HG03196 (cell line): ENCODE results near the gene TMEM252.

ENCODE experiments used
- ATAC-seq: cut with Tn5 transposase; IDR thresholded peaks from one replicate; pipeline ENCODE4 v1.9.1; 2021; ENCODE audit not compliant: unreplicated experiment

TMEM252 gene

DNA sequence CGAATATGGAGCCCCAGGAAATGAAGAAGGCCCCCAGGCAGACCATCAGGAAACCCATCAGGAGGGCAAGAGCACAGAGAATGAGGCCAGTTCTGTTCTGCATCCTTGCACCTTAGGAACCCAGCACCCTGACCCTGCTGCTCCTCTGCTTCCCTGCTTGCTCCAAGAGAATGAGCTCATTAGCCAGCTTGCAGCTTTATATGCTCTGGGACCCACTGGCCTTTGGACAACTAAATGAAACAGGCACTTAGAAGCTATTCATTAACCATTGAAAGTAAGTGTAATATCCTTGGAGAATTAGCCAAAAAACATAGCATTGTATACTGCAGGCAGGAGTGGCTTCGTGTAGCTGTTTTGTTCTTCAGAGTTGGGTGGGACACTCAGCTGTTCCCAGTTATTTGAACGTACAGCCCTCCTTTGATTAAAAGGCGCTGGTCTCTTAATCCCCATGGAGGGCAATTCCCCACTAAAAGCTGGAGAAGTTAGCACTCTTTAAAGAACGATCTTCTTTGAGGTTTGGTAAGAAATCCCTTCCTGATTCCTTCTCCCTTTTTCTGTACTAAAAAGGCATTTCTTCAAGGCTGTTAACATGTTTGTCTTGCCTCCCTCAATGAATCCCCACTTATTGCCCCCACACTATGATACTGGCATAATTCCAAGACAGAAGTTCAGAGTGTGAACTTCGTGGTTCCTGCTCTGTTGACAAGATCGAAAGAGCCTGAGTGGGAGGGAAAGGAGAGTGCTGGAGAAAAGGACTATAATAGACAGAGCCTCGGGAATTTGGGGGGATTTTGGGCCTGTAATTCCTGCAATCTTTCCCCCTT is at the start of gene TMEM252:
TSS of gene TMEM252 (minus strand) at position 172 of the 824 bp plus-strand sequence. CDS start at position 103, 69 bp downstream.
- ATAC-seq = no peak

DNA sequence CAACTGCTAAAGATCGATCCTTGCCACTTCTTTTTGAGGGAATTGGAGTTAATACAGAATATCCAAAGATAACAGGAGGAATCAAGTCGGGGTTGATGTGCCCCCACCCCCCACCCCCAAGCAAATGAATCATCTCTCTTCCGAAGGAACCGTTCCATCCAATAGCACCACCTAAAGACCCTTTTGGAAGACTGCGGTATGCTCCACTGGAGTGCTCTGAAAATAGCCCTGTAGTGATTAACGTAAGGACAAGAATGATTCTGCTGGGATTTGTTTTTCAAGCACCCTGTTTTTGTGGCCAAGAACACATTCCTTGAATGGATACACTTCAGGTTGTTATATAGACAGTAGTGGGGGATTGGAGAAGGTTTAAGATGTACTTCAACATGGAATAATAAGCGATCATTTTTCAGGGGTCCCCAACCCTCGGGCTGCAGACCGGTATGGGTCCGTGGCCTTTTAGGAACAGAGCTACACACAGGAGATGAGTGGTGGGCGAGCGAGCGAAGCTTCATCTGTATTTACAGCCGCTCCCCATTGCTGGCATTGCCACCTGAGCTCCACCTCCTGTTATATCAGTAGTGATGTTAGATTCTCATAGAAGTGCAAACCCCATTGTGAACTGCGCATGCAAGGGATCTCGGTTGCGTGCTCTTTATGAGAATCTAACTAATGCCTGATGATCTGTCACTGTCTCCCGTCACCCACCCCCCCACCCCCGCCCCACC is 44.5 kb upstream of the TMEM252 start:
- ATAC-seq = no peak

GRCh38 chr9:68584189-68585033 is 43.7 kb upstream of the TMEM252 start:
- peak; percentile 96 for ATAC-seq

DNA sequence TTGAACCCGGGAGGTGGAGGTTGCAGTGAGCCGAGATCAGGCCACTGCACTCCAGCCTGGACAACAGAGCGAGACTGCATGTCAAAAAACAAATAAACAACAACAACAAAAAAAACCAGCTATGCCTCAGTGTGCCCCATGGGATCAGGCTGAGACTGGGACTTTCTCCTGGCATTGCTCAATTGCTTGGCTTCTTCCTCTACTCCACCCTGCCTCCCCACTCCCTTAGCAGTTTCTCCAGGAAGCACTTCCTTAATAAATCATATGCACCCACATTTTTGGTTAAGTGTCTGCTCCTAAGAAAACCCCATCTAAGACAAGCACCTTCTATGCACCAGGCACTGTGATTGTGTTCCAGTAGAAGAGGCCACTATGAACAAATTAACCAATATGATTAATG is 41.0 kb upstream of the TMEM252 start:
- ATAC-seq = no peak

GRCh38 chr9:68577774-68578591 is 37.3 kb upstream of the TMEM252 start:
- peak; percentile 72 for ATAC-seq

DNA sequence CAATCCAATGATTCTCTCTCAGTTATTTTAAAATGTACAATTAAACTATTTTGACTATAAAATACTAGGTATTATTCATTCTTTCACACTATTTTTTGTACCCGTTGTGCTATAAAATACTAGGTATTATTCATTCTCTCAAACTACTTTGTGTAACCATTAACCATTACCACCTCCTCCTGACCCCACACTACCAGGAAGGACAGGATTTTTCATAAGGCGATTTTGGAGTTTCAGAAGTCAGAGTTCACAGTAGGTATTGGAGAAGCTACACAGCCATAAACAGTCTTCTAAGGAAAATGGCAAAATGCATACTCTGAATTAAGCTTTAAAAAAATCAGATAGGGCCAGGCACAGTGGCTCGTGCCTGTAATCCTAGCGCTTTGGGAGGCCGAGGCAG is 35.1 kb upstream of the TMEM252 start:
- ATAC-seq = no peak

DNA sequence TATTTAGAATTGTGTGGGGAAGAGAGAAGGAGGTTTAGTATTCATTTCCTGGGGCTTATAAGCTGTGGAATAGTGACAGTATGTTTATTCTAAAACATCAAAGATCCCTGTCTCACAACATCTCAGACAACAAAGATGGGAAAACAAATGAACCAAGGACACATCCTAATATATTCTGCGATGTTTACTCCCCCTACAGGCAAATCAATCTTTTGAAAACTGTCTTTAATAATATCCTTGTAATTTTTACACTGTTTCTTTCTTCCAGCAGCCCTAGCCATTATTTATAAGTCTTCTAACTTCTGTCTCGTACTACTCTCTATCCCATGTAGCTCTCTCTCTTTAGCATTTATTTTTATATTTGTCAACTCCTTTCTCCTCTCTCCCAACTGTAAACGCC is 33.5 kb upstream of the TMEM252 start:
- no peak for ATAC-seq

GRCh38 chr9:68567565-68567964 is 26.9 kb upstream of the TMEM252 start:
- ATAC-seq = no peak

GRCh38 chr9:68562461-68562860 is 21.8 kb upstream of the TMEM252 start:
- ATAC-seq = no peak

DNA sequence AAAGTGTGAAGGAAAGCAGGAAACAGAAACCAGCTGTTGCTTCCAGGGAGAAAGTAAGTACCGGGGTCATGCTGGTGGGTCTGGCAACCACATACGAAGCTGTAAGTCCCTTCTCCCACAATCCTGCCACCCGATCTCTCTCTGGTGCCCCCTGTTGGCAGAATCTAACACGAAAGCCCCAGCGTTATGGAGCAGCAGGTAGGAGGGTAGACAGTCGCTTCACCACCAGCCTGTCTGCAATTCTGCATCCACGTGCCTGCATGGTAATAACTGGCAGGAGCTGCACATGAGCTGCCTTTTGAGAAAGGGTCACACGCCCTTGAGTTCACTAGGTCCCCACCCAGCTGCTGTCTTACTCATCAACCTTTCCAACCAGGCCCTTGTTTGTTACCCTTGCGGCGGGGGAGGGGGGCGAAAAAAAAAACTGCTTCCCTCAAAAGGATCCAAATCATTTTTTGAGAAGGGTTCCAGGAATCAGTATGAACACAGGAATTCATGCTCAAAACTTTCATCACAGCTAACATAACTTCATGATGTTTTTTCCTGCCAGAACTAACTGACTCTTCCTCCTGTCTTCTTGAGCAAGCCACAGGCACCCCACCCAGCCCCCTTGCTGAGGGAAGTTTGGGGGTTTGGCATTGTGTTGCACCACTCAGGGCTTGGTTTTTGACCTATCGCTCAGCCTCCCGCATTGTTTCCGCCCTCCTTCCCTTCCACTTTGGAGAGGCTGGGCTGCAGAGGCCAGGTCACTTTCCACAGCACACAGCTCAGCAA is 19.6 kb upstream of the TMEM252 start:
- no peak for ATAC-seq

GRCh38 chr9:68558545-68558944 is 17.9 kb upstream of the TMEM252 start:
- ATAC-seq = no peak

DNA sequence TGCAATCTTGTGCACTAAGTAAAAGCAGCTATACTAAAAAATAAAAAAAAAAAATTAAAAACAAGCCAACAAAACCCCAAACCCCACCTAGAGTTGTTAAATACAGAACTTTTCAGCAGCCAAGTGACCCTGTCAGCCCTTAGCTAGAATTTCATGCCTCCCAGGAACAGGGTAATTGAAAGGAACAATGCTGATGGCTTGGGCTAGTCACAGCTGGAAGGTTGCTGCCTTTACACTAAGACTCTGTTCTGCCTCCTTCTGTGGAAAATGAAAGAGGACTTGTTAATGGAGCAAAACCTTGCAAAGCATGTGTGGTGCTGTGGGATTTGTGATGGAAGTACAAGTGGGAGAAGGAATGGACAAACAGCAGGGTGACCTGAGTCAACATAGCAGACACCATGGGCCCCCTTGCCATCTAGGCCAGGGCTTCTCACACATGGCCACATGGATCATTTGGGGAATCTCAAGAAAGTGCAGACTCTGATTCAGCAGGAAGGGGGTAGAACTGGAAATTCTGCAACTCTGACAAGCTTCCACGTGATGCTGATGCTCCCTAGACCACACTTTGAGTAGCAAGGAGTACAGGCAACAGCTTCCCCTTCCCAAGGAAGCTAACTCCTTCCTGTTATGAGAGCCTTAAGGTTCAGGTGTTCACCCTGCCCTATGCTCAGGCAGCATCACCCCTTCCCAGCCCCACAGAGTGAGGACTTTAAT is 14.9 kb upstream of the TMEM252 start:
- ATAC-seq = no peak

- ATAC-seq = no peak
These were observed 12.2 kb upstream of the TMEM252 start for GRCh38 chr9:68552700-68553476.

- ATAC-seq = no peak
These were observed 10.5 kb upstream of the TMEM252 start for GRCh38 chr9:68551191-68551590.

DNA sequence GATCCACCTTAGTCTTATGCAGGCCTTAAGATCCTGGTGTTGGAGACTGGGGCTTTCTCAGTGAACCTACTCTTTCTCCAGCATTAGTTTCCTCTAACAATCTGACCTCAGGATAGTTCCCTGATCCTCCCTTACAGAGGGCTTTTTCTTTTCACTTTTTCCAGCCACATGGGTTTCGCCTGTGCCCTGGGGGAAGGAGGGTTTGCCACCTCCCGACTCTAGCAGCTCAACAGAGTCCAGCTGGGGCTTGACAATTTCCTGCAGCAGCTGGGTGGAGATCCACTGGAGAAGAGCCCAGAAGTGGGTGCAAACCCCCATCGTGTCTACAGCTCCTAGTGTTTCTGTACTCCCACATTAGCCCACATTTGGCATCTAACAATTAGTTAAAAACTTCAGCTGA is 7.6 kb upstream of the TMEM252 start:
- ATAC-seq = no peak

DNA sequence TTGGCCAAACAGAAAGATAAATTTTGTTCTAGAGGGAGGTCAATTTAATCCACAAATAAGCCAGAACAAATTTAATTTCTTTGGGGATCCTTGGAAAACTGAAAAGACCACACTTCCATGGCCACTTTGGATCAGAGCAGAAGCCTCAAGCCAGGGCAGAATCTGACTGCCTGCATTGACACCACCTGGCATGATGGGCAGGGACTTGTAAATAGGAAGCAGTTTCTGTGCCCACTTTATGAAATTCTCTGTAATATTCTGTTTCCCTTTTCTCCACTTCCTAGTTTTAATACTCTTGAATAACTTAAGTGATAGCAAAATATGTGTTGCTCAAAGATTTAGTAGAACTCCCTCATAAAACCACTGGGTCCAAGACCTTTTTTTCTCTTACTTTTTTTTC is 6.7 kb upstream of the TMEM252 start:
- no peak for ATAC-seq

DNA sequence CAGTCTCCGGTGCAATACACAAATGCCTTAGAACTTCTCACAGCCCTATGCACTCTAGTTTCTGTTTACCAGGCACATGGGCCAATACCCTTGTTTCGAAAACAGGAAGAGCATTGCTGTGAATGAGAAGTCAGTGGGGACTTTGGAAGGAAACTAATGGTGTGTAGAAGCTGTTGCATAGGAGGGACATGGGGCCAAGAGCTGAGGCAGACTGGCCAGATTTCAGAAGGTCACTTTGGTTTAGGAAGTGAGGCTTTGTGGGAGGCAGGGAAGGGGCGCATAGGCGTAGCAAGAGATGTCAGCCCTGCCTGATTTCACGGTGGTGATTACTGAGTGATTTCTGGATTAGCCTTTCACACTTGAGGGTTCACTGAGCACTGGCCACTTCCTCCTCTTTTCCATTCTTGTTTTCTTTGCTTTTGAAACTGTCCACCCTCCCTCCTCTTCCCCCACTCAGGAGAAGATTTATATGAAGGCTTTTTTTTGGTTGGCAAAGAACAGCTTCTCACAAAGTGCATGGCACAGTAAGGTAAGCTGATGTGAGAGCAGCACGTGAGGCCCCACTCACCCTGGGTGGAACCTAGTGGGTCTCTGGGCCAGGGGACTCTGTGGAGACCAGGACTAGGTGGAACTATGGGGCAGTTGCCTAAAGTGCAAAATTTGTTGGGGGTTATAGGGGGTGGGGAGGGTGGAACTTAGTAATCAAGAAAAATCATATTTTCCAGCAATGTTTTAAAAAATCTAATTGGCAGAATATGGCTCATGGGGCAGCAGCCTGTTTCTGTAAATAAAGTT is 6.1 kb upstream of the TMEM252 start:
- peak; percentile 85 for ATAC-seq
